ENCODE results near the gene CDK11B. TPM values are rescaled to one million over a fixed set of nuclear protein-coding genes. Genes with fewer than 3 reads are reported as not detected.

The CDK11B gene
- total RNA-seq, 4 donors from 2014 or later, result 6.8 to 28.5 (median 11.8) TPM

DNA sequence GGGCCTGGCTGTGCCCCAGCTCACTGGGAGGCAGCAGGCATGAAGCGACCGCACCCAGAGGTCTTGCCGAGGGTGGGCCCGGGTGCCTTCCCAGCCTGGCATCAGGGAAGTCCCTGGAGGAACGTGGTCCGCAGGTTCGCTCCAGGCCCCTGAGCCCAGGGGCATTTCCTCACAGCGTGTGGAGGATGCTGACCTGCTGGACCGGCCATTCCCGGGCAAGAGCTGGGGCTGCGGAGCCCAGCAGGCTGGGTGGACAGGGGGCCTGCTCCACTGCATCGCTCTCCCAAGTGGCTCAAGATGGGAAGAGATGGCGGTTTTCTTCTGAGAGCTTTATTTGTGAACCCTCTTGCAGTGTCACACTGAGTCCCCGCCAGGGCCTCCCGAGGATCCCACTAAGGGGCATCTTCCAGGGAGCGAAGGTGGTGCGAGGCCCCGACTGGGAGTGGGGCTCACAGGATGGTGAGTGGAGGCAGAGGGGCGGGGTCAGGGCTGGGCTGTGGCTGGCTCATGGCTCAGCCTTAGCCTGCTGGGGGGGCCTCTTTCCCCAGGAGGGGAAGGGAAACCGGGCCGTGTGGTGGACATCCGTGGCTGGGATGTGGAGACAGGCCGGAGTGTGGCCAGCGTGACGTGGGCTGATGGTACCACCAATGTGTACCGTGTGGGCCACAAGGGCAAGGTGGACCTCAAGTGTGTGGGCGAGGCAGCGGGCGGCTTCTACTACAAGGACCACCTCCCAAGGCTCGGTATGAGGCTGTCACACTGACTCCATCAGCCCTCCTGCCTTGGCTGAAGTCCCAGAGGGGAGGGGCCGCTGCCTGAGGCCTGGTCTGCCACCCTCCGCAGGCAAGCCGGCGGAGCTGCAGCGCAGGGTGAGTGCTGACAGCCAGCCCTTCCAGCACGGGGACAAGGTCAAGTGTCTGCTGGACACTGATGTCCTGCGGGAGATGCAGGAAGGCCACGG lies 34.1 kb downstream of the CDK11B start:
- no peaks in the 10 kb centered on the region for H3K27me3 ChIP-seq
- DNase-seq, result no peak
- no peaks in the 10 kb centered on the region for H3K36me3 ChIP-seq
- H3K27ac ChIP-seq, result no peak overlapping the region
- intact Hi-C loops (cut with DNase I; ENCODE audit: low total_unique reads), result no loop called here
- no peak for TF ChIP-seq POLR2A (IDR thresholded peaks at IDR 0.05)
- TF ChIP-seq, protein P1, sequence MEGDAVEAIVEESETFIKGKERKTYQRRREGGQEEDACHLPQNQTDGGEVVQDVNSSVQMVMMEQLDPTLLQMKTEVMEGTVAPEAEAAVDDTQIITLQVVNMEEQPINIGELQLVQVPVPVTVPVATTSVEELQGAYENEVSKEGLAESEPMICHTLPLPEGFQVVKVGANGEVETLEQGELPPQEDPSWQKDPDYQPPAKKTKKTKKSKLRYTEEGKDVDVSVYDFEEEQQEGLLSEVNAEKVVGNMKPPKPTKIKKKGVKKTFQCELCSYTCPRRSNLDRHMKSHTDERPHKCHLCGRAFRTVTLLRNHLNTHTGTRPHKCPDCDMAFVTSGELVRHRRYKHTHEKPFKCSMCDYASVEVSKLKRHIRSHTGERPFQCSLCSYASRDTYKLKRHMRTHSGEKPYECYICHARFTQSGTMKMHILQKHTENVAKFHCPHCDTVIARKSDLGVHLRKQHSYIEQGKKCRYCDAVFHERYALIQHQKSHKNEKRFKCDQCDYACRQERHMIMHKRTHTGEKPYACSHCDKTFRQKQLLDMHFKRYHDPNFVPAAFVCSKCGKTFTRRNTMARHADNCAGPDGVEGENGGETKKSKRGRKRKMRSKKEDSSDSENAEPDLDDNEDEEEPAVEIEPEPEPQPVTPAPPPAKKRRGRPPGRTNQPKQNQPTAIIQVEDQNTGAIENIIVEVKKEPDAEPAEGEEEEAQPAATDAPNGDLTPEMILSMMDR (IDR thresholded peaks at IDR 0.05), result no peak
- no peaks in the 10 kb centered on the region for H3K4me1 ChIP-seq
- no peaks in the 10 kb centered on the region for H3K9me3 ChIP-seq
- H3K4me3 ChIP-seq, result no peak overlapping the region

DNA sequence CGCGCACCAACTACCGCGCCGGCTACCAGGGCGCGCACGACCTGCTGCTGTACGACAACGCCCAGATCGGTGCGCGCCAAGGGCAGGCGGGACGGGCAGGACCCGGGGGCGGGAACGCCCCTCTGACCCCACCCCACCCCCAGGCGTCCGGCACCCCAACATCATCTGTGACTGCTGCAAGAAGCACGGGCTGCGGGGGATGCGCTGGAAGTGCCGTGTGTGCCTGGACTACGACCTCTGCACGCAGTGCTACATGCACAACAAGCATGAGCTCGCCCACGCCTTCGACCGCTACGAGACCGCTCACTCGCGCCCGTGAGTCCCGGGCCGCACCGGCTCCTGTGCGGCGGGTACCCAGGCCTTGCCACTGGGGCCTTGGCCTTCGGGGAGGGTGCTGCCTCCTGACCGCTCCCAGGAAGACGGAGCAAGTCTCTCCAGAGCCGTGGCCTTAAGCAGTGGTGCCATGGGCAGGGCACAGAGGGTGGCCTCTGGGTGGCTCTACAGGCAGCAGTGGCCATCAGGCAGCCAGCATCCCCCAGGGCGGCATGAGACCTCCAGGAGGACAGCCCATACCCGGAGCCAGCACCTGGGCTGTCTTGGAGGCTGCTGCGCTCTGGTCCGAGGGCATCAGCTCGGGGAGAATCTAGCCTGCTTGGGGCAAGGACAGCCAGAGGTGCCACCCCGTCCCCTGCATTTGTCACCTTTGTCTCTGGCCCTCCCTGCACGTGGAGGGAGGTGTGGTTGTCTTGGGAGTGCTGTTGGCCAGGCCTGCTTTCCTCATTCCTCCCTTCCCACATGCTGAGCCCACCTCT lies 35.0 kb downstream of the CDK11B start:
- TF ChIP-seq POLR2A (IDR thresholded peaks at IDR 0.05), result no peak
- TF ChIP-seq, protein P1 (IDR thresholded peaks at IDR 0.05), result no peak
- no peak for DNase-seq
- Histone ChIP-seq H3K9me3 (no peaks in the 10 kb centered on the region), H3K4me1 (no peaks in the 10 kb centered on the region), H3K27ac (no peak overlapping the region), H3K36me3 (no peaks in the 10 kb centered on the region), H3K4me3 (no peak overlapping the region), H3K27me3 (no peaks in the 10 kb centered on the region)
- intact Hi-C loops (cut with DNase I; ENCODE audit: low total_unique reads), result no loop called here

DNA sequence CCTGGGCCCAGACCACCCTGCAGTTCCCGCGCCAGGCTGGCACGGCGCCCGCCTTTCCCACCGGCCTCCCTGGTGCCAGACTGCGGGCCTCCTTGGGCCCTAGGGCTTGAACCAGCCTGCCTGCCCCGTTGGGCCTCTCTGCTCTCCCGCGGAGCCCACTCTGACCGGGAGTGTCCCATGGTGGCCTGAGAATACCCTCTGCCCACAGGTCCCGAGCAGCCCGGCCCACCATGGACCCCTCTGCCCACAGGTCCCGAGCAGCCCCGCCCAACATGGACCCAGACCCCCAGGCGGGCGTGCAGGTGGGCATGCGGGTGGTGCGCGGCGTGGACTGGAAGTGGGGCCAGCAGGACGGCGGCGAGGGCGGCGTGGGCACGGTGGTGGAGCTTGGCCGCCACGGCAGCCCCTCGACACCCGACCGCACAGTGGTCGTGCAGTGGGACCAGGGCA lies 35.6 kb downstream of the CDK11B start:
- H3K4me3 ChIP-seq, result no peak overlapping the region
- H3K4me1 ChIP-seq, result no peaks in the 10 kb centered on the region
- DNase-seq, result no peak
- no peaks in the 10 kb centered on the region for H3K36me3 ChIP-seq
- H3K9me3 ChIP-seq, result no peaks in the 10 kb centered on the region
- intact Hi-C loops (cut with DNase I; ENCODE audit: low total_unique reads), result no loop called here
- no peaks in the 10 kb centered on the region for H3K27me3 ChIP-seq
- H3K27ac ChIP-seq, result no peak overlapping the region
- no peak for TF ChIP-seq POLR2A (IDR thresholded peaks at IDR 0.05)
- TF ChIP-seq, protein P1 (IDR thresholded peaks at IDR 0.05), result no peak

DNA sequence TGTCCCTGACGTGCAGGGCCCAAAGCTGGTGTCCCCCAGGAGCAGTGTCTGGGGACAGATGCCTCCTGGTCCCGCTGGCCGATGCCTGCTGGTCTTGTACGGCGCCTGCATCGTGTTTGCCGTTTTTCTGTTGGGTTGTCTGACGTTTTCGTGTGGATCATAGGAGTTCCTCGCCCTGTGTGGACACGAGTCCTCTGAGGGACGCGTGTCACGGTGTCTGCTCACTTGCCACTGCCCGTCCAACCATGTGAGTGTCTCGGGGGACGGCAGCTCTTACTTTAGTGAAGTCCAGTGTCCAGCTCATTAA lies 36.1 kb downstream of the CDK11B start:
- no peak for DNase-seq
- no peaks in the 10 kb centered on the region for H3K36me3 ChIP-seq
- H3K4me3 ChIP-seq, result no peak overlapping the region
- H3K9me3 ChIP-seq, result no peaks in the 10 kb centered on the region
- H3K27ac ChIP-seq, result no peak overlapping the region
- intact Hi-C loops (cut with DNase I; ENCODE audit: low total_unique reads), result no loop called here
- no peaks in the 10 kb centered on the region for H3K4me1 ChIP-seq
- TF ChIP-seq, protein P1 (IDR thresholded peaks at IDR 0.05), result no peak
- TF ChIP-seq POLR2A (IDR thresholded peaks at IDR 0.05), result no peak
- no peaks in the 10 kb centered on the region for H3K27me3 ChIP-seq
